ENCODE results near the gene PKN3. TPM values are rescaled to one million over a fixed set of nuclear protein-coding genes. Genes with fewer than 3 reads are reported as not detected.

Gene PKN3
- total RNA-seq, 1 experiment from 2014 or later = 2.1 TPM

DNA sequence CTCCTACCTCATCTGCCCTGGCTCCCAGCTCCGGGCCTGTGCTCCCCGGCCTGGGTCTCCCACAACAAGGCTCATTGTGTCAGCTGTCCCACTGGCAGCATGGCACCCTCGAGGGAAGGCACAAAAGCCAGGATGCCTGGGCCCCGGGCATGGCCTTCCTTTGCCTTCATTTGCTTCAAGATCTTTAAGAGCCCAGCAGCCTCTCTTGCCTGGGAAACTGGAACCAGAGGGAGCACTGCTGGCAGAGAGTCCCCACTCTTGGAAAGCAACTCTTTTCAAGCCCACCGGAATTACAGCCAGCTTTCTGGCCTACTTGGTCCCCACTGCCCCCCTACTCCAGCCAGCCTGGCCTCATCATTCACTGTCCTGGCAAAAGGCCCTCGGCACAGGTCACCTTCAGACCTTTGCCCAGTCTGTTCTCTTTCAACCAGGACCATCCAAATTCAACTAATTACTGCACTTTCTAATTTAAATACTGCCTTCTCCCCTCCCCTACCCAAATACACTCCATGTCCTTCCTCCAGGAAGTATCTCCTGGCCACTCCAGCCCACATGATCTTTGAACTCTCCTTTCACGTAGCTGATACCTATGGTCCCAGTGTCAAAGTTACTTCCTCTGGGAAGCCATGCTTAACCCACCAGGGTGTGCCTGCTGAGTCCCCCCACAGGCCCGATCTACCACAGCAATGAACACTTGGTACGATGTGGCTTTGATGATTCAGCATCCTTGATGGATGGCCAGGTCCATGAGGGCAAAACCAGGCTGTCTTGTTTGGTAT lies 60.6 kb downstream of the PKN3 start:
- no peak for DNase-seq
- Histone ChIP-seq H3K4me1 (no peaks in the 10 kb centered on the region; the same call in 1 of the 2 replicates), H3K36me3 (ENCODE audit: control insufficient read depth, insufficient read depth, low read length) (no peaks in the 10 kb centered on the region), H3K9me3 (no peaks in the 10 kb centered on the region), H3K4me3 (ENCODE audit: low read depth, low read length) (no peak overlapping the region), H3K27me3 (replicated peaks; ENCODE audit: control insufficient read depth, insufficient read depth, low read length) (no peaks in the 10 kb centered on the region)
- intact Hi-C loops (cut with micrococcal nuclease; ENCODE audit: unreplicated experiment) = no loop called here
- no peaks in the 10 kb centered on the region for H3K27me3 Mint-ChIP-seq (ENCODE audit: insufficient read depth, unreplicated experiment)
- TF ChIP-seq, protein P1, sequence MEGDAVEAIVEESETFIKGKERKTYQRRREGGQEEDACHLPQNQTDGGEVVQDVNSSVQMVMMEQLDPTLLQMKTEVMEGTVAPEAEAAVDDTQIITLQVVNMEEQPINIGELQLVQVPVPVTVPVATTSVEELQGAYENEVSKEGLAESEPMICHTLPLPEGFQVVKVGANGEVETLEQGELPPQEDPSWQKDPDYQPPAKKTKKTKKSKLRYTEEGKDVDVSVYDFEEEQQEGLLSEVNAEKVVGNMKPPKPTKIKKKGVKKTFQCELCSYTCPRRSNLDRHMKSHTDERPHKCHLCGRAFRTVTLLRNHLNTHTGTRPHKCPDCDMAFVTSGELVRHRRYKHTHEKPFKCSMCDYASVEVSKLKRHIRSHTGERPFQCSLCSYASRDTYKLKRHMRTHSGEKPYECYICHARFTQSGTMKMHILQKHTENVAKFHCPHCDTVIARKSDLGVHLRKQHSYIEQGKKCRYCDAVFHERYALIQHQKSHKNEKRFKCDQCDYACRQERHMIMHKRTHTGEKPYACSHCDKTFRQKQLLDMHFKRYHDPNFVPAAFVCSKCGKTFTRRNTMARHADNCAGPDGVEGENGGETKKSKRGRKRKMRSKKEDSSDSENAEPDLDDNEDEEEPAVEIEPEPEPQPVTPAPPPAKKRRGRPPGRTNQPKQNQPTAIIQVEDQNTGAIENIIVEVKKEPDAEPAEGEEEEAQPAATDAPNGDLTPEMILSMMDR (IDR thresholded peaks at IDR 0.05; ENCODE audit: insufficient read depth in 1 of 2, low read depth in 1 of 2, low read length in 1 of 2, severe bottlenecking in 1 of 2, unreplicated experiment in 1 of 2) = no peak
- H3K9me3 Mint-ChIP-seq (ENCODE audit: unreplicated experiment) = no peaks in the 10 kb centered on the region
- peak overlapping the region; percentile 27 for H3K27ac Mint-ChIP-seq (ENCODE audit: unreplicated experiment)
- peaks cover 17% of the 10 kb centered on the region for H3K4me1 Mint-ChIP-seq (ENCODE audit: low read depth, unreplicated experiment)
- no peak overlapping the region for H3K4me3 Mint-ChIP-seq (ENCODE audit: unreplicated experiment)
- H3K36me3 Mint-ChIP-seq (ENCODE audit: insufficient read depth, unreplicated experiment) = peaks cover 7% of the 10 kb centered on the region
- no TSS peak for BruUV-seq (replicated peaks)
- CTCF ChIA-PET = interaction anchor here (1.1 kb wide), 1 partner anchor 55 kb away, joined by 3 read pairs; the partner anchor contains the start of gene ENDOG
- POLR2A ChIA-PET = no interaction called here

DNA sequence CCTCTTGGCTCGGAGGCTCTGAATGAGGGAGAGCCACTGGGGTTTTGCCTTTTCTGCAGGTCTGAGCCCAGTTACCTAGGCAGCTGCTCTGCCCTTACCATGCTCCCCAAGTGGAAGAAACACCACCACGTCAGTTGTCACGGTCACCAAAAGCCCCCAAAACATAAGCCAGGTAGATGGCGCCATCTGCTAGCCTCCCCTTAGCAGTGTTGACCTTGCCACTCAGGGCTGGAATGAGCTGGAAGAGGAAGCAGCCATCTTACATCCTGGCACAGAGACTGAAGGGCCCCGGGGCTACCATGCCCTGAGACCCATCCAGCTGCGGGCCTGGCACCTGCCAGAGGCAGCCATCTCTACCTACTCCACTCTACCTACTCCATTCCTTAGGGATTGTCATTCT lies 62.1 kb downstream of the PKN3 start:
- no peaks in the 10 kb centered on the region for H3K36me3 ChIP-seq (ENCODE audit: control insufficient read depth, insufficient read depth, low read length)
- Mint-ChIP-seq H3K9me3 (ENCODE audit: unreplicated experiment) (no peaks in the 10 kb centered on the region), H3K4me1 (ENCODE audit: low read depth, unreplicated experiment) (peaks cover 17% of the 10 kb centered on the region), H3K4me3 (ENCODE audit: unreplicated experiment) (no peak overlapping the region), H3K36me3 (ENCODE audit: insufficient read depth, unreplicated experiment) (peaks cover 7% of the 10 kb centered on the region), H3K27me3 (ENCODE audit: insufficient read depth, unreplicated experiment) (no peaks in the 10 kb centered on the region), H3K27ac (ENCODE audit: unreplicated experiment) (no peak overlapping the region)
- H3K9me3 ChIP-seq = no peaks in the 10 kb centered on the region
- no peak overlapping the region for H3K4me3 ChIP-seq (ENCODE audit: low read depth, low read length)
- H3K4me1 ChIP-seq = no peaks in the 10 kb centered on the region; the same call in 1 of the 2 replicates
- ChIA-PET CTCF (interaction anchor here (0.8 kb wide), 1 partner anchor 29 kb away, joined by 3 read pairs; no protein-coding TSS in a partner anchor), POLR2A (interaction anchor here (0.5 to 0.6 kb wide), 2 partner anchors 53 to 363 kb away, joined by 3 read pairs; no protein-coding TSS in a partner anchor)
- no peak for DNase-seq
- BruUV-seq (replicated peaks) = no TSS peak
- TF ChIP-seq, protein P1 (IDR thresholded peaks at IDR 0.05; ENCODE audit: insufficient read depth in 1 of 2, low read depth in 1 of 2, low read length in 1 of 2, severe bottlenecking in 1 of 2, unreplicated experiment in 1 of 2) = no peak
- H3K27me3 ChIP-seq (replicated peaks; ENCODE audit: control insufficient read depth, insufficient read depth, low read length) = no peaks in the 10 kb centered on the region
- intact Hi-C loops (cut with micrococcal nuclease; ENCODE audit: unreplicated experiment) = no loop called here

DNA sequence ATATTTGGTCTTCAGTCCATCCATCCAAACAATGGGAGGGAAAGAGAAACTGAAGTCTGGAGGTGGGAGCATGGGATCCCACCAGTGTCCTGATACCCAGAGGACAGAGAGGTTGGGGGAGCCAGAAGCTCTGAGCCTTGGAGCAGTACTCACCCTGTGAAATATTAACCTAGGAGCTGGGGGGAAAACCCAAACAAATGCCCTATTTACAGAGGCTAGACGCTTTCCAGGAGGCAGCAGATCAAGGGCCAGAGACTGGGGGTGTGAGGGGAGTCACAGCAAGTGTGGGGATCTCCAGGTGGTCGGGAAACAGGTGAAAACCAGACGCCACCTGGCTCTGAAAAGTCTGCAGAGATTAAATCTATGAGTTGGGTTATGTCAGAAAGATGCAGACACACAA lies 63.2 kb downstream of the PKN3 start:
- CTCF ChIA-PET = no interaction called here
- Histone ChIP-seq H3K9me3 (no peaks in the 10 kb centered on the region), H3K4me3 (ENCODE audit: low read depth, low read length) (no peak overlapping the region), H3K4me1 (peaks cover 4% of the 10 kb centered on the region), H3K36me3 (ENCODE audit: control insufficient read depth, insufficient read depth, low read length) (no peaks in the 10 kb centered on the region; the same call in 1 of the 2 replicates), H3K27me3 (replicated peaks; ENCODE audit: control insufficient read depth, insufficient read depth, low read length) (no peaks in the 10 kb centered on the region)
- TF ChIP-seq, protein P1 (IDR thresholded peaks at IDR 0.05; ENCODE audit: insufficient read depth in 1 of 2, low read depth in 1 of 2, low read length in 1 of 2, severe bottlenecking in 1 of 2, unreplicated experiment in 1 of 2) = no peak
- Mint-ChIP-seq H3K27ac (ENCODE audit: unreplicated experiment) (no peak overlapping the region), H3K4me3 (ENCODE audit: unreplicated experiment) (no peak overlapping the region), H3K4me1 (ENCODE audit: low read depth, unreplicated experiment) (peaks cover 22% of the 10 kb centered on the region), H3K9me3 (ENCODE audit: unreplicated experiment) (no peaks in the 10 kb centered on the region), H3K36me3 (ENCODE audit: insufficient read depth, unreplicated experiment) (peaks cover 7% of the 10 kb centered on the region), H3K27me3 (ENCODE audit: insufficient read depth, unreplicated experiment) (no peaks in the 10 kb centered on the region)
- POLR2A ChIA-PET = no interaction called here
- DNase-seq = no peak
- no TSS peak for BruUV-seq (replicated peaks)
- intact Hi-C loops (cut with micrococcal nuclease; ENCODE audit: unreplicated experiment) = no loop called here

Data from Caco-2 (cell line).